K562 (cell line): Measurements from ENCODE around the gene UNC80. TPM values are rescaled to one million over a fixed set of nuclear protein-coding genes. Genes with fewer than 3 reads are reported as not detected.

Experiments
- ATAC-seq: fragments of 200-7000 bp; cut with Tn5 transposase; 3 replicates; pipeline ENCODE4 v1.9.1; 2020; ENCODE audit warnings: moderate library complexity
- BruUV-seq: library from RNA; stranded (reverse); fragments of 400-500 nt; replicated peaks from 2 replicates; lab custom pipeline; 2021; lab: Mats Ljungman, UMichigan
- CTCF ChIA-PET: fragments of 300-600 bp; formaldehyde crosslinking; extraction: SDS; loops from one replicate; lab custom pipeline; 2021; ENCODE audit warnings: low intra/inter-chr PET ratio; lab: Yijun Ruan, JAX
- POLR2A ChIA-PET: fragments of 300-600, 350-650 bp; sonication (Branson Sonifier 250); formaldehyde crosslinking; extraction: SDS; loops from one replicate; lab custom pipeline; 2021; ENCODE audit warnings: antibody characterized with exemption, inconsistent platforms; lab: Yijun Ruan, JAX
- DNase-seq, 4 experiments: peaks; one replicate each; pipeline versions ENCODE4 v3.0.0 to v3.0.0-alpha.2; 2011 to 2018; ENCODE audit warnings: low spot score in 3 of 4, mixed read lengths in 3 of 4; ENCODE audit errors: extremely low read depth in 1 of 4
- FAIRE-seq: peaks from 2 replicates; lab custom pipeline; 2011; peaks lifted over from hg19 to GRCh38; lab: Jason Lieb, UNC
- H2AFZ ChIP-seq: 2 replicates; pipeline ENCODE4 v1.6.0; 2011; ENCODE audit warnings: low read depth, low read length, control low read depth, inconsistent platforms
- H3K27ac ChIP-seq: fragments of 200-600 bp; 3 replicates; pipeline ENCODE4 v1.8.0; 2011; ENCODE audit warnings: low read depth, mild to moderate bottlenecking, control low read depth, inconsistent platforms, low read length, moderate library complexity, mixed read lengths; ENCODE audit errors: extremely low read depth
- H3K27me3 ChIP-seq, 2 experiments: fragments of 300-600 bp in 1 of 2; 2 replicates in 1 of 2; 3 replicates in 1 of 2; pipeline versions ENCODE4 v1.6.0 to v1.8.0; 2011; ENCODE audit warnings: inconsistent platforms in 2 of 2, low read length in 2 of 2, mild to moderate bottlenecking in 1 of 2, mixed read lengths in 1 of 2, moderate library complexity in 1 of 2; ENCODE audit not compliant: control insufficient read depth in 2 of 2, insufficient read depth in 2 of 2
- H3K36me3 ChIP-seq: fragments of 300-600 bp; 3 replicates; pipeline ENCODE4 v1.8.0; 2011; ENCODE audit warnings: mild to moderate bottlenecking, low read length, inconsistent platforms; ENCODE audit not compliant: control insufficient read depth, insufficient read depth
- H3K4me1 ChIP-seq, 2 experiments: fragments of 200-600 bp in 1 of 2; replicated peaks in 1 of 2; 2 replicates in 1 of 2; 3 replicates in 1 of 2; pipeline versions ENCODE4 v1.5.1 to v1.8.0; 2011; ENCODE audit warnings: inconsistent platforms in 2 of 2, low read length in 2 of 2, mild to moderate bottlenecking in 1 of 2, mixed read lengths in 1 of 2, moderate library complexity in 1 of 2; ENCODE audit not compliant: control insufficient read depth in 2 of 2, insufficient read depth in 2 of 2
- H3K4me2 ChIP-seq: 2 replicates; pipeline ENCODE4 v1.6.1; 2011; ENCODE audit warnings: low read length, control low read depth, inconsistent platforms, mixed read lengths; ENCODE audit not compliant: insufficient read depth
- H3K4me3 ChIP-seq: fragments of 200-600 bp; sonication (generic), shearing (Covaris generic); 2 replicates; pipeline ENCODE4 v1.5.1; 2016; ENCODE audit warnings: control low read depth, inconsistent platforms
- H3K79me2 ChIP-seq: fragments of 200-600 bp; 3 replicates; pipeline ENCODE4 v1.8.0; 2011; ENCODE audit warnings: low read length, inconsistent platforms; ENCODE audit not compliant: control insufficient read depth, insufficient read depth
- H3K9ac ChIP-seq, 2 experiments: 2 replicates each; pipeline versions ENCODE4 v1.6.0 to v1.6.1; 2011; ENCODE audit warnings: low read depth in 2 of 2, low read length in 2 of 2, control low read depth in 1 of 2, inconsistent platforms in 1 of 2, mild to moderate bottlenecking in 1 of 2, mixed read lengths in 1 of 2; ENCODE audit not compliant: insufficient read depth in 1 of 2
- H3K9me1 ChIP-seq: one replicate; pipeline ENCODE4 v1.6.0; 2011; ENCODE audit warnings: inconsistent platforms, mild to moderate bottlenecking, low read length, moderate library complexity; ENCODE audit not compliant: control insufficient read depth, insufficient read depth
- H3K9me3 ChIP-seq: replicated peaks from 2 replicates; pipeline ENCODE4 v1.5.1; 2011; ENCODE audit warnings: low read depth, low read length, inconsistent platforms; ENCODE audit not compliant: control insufficient read depth, insufficient read depth
- H4K20me1 ChIP-seq: replicated peaks from 2 replicates; pipeline ENCODE4 v1.6.1; 2011; ENCODE audit warnings: low read length, inconsistent platforms, mixed read lengths; ENCODE audit not compliant: control insufficient read depth, insufficient read depth
- CBX5 ChIP-seq: IDR thresholded peaks from 2 replicates; pipeline ENCODE4 v1.6.1; 2014; ENCODE audit warnings: low read depth, borderline replicate concordance
- FOXA3 ChIP-seq, 2 experiments: fragments of 450-650 bp in 1 of 2; sonication (generic) in 1 of 2; formaldehyde crosslinking; IDR thresholded peaks in 1 of 2; conservative IDR thresholded peaks in 1 of 2; 2 replicates each; pipeline versions ENCODE4 v1.4.0 to v1.8.0; 2020 to 2022; ENCODE audit warnings: mild to moderate bottlenecking in 2 of 2, missing genetic modification reagents in 1 of 2
- GTF2E2 ChIP-seq: fragments of 200-800 bp; sonication (Bioruptor generic); IDR thresholded peaks from 2 replicates; pipeline ENCODE4 v1.6.1; 2016; ENCODE audit warnings: missing genetic modification characterization, missing compliant biosample characterization
- HMGN3 ChIP-seq: IDR thresholded peaks from 2 replicates; pipeline ENCODE4 v1.6.1; 2011; ENCODE audit warnings: borderline replicate concordance, low read depth, mild to moderate bottlenecking, mixed read lengths, low read length; ENCODE audit not compliant: insufficient read length; ENCODE audit errors: extremely low read depth
- TARDBP ChIP-seq: fragments of 450-650 bp; IDR thresholded peaks from 2 replicates; pipeline ENCODE4 v1.6.1; 2016
- ZNF551 ChIP-seq: fragments of 250-450 bp; sonication (Bioruptor Pico); IDR thresholded peaks from 2 replicates; pipeline ENCODE4 v1.5.0; 2021; ENCODE audit warnings: mild to moderate bottlenecking, moderate library complexity
- ZNF766 ChIP-seq: fragments of 200-800 bp; sonication (Bioruptor generic); conservative IDR thresholded peaks from 2 replicates; pipeline ENCODE4 v1.6.1; 2016; ENCODE audit warnings: missing genetic modification characterization, missing compliant biosample characterization
- WGBS: fragments of 100-300 bp; shearing (Covaris generic); methylation state at CpG from one replicate; pipeline ENCODE4 v1.1.6; 2016; ENCODE audit warnings: low coverage, mixed read lengths; ENCODE audit not compliant: insufficient coverage; ENCODE audit errors: missing lambda C conversion rate; 5-methylcytosine and 5-hydroxymethylcytosine counted together
- in situ Hi-C: fragments of 300-500 bp; cut with MboI; formaldehyde crosslinking; loops from 4 replicates; pipeline ENCODE4 v1.15.0; 2018; ENCODE audit warnings: inconsistent platforms, mixed read lengths
- intact Hi-C: fragments of 100-400 bp; cut with micrococcal nuclease; formaldehyde crosslinking; loops from 2 replicates; pipeline ENCODE4 v1.14.2; 2022
- polyA plus RNA-seq, 8 experiments: library from polyadenylated mRNA; depleted of rRNA in 4 of 8; stranded (reverse) in 5 of 8; unstranded in 3 of 8; fragments of >200 nt; fragmentation: Nextera tagmentation in 2 of 8; fragmentation: Illumina TruSeq in 1 of 8; extraction: Ambion mirVana in 2 of 8; extraction: Trizol in 1 of 8; gene quantifications; 2 replicates each; pipeline versions ENCODE4 v1.2.1 to v1.2.3, GENCODE V29; 2011 to 2014; ENCODE audit warnings: inconsistent platforms in 1 of 8, missing spikeins in 1 of 8
- total RNA-seq, 7 experiments: library from RNA; depleted of rRNA in 6 of 7; stranded (reverse); fragments of >200 nt in 6 of 7; fragmentation: Illumina TruSeq in 2 of 7; extraction: Trizol in 2 of 7; gene quantifications; 2 replicates each; pipeline versions ENCODE4 v1.2.1 to v1.2.3, GENCODE V29; 2011 to 2021; ENCODE audit warnings: low replicate concordance in 1 of 7
- TF ChIP-seq, protein P1 (sequence below): fragments of 250-450 bp; sonication (Bioruptor Pico); IDR thresholded peaks from 2 replicates; pipeline ENCODE4 v1.8.0; 2021; ENCODE audit warnings: mild to moderate bottlenecking, moderate library complexity
- TF ChIP-seq, protein P2 (sequence below): fragments of 250-450 bp; sonication (Bioruptor Pico); IDR thresholded peaks from 2 replicates; pipeline ENCODE4 v1.5.0; 2021; ENCODE audit warnings: mild to moderate bottlenecking, borderline replicate concordance
- TF ChIP-seq, protein P3 (sequence below): sonication (generic); formaldehyde crosslinking; IDR thresholded peaks from 2 replicates; pipeline ENCODE4 v1.5.0; 2020; ENCODE audit warnings: missing genetic modification reagents

The UNC80 gene
- total and polyA plus RNA-seq, 9 of the 15 experiments (the other 6 are each of a cell fraction or from before 2014, with no cell fraction given): under 0.01 to 0.04 (median 0.01) TPM; not detected in 5

DNA sequence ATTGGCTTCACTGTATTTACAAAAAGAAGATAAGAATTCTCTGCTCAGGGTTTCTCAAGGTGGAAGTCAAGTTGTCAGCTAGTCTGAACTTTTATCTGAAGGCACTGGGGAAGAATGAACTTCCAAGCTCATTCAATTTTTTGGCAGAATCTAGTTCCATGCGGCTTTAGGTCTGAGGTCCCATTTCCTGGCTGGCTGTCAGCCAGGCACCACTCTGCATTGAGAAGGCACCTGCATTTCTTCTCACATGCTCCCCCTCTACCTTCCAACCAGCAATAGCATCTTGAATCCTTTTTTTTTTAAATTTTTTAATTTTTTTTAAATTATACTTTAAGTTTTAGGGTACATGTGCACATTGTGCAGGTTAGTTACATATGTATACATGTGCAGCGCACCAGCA is 184.6 kb downstream of the UNC80 start:
- ChIA-PET CTCF (no interaction called here), POLR2A (no interaction called here)
- Histone ChIP-seq H3K36me3 (no peaks in the 10 kb centered on the region), H3K9me3 (no peaks in the 10 kb centered on the region), H3K9me1 (no peaks in the 10 kb centered on the region), H3K4me3 (no peak overlapping the region), H3K79me2 (no peaks in the 10 kb centered on the region), H3K27ac (no peak overlapping the region), H2AFZ (no peak overlapping the region), H4K20me1 (no peaks in the 10 kb centered on the region), H3K4me2 (no peak overlapping the region), H3K27me3 (no peaks in the 10 kb centered on the region)
- DNase-seq (no peak), FAIRE-seq (no peak)
- no TSS peak for BruUV-seq
- in situ Hi-C loops: no loop called here
- TF ChIP-seq, protein P1, sequence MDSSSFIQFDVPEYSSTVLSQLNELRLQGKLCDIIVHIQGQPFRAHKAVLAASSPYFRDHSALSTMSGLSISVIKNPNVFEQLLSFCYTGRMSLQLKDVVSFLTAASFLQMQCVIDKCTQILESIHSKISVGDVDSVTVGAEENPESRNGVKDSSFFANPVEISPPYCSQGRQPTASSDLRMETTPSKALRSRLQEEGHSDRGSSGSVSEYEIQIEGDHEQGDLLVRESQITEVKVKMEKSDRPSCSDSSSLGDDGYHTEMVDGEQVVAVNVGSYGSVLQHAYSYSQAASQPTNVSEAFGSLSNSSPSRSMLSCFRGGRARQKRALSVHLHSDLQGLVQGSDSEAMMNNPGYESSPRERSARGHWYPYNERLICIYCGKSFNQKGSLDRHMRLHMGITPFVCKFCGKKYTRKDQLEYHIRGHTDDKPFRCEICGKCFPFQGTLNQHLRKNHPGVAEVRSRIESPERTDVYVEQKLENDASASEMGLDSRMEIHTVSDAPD (CRISPR knock-in tag): no peak
- TF ChIP-seq HMGN3 (no peak), TARDBP (no peak), FOXA3 (CRISPR knock-in tag; conservative IDR thresholded peaks at IDR 0.05 in 1 of 2, IDR thresholded peaks at IDR 0.05 in 1 of 2) (no peak), CBX5 (no peak), GTF2E2 (tag) (no peak), ZNF766 (CRISPR knock-in tag) (no peak), ZNF551 (CRISPR knock-in tag) (no peak)
- TF ChIP-seq, protein P2, sequence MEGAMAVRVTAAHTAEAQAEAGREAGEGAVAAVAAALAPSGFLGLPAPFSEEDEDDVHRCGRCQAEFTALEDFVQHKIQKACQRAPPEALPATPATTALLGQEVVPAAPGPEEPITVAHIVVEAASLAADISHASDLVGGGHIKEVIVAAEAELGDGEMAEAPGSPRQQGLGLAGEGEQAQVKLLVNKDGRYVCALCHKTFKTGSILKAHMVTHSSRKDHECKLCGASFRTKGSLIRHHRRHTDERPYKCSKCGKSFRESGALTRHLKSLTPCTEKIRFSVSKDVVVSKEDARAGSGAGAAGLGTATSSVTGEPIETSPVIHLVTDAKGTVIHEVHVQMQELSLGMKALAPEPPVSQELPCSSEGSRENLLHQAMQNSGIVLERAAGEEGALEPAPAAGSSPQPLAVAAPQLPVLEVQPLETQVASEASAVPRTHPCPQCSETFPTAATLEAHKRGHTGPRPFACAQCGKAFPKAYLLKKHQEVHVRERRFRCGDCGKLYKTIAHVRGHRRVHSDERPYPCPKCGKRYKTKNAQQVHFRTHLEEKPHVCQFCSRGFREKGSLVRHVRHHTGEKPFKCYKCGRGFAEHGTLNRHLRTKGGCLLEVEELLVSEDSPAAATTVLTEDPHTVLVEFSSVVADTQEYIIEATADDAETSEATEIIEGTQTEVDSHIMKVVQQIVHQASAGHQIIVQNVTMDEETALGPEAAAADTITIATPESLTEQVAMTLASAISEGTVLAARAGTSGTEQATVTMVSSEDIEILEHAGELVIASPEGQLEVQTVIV (CRISPR knock-in tag): no peak
- TF ChIP-seq, protein P3, sequence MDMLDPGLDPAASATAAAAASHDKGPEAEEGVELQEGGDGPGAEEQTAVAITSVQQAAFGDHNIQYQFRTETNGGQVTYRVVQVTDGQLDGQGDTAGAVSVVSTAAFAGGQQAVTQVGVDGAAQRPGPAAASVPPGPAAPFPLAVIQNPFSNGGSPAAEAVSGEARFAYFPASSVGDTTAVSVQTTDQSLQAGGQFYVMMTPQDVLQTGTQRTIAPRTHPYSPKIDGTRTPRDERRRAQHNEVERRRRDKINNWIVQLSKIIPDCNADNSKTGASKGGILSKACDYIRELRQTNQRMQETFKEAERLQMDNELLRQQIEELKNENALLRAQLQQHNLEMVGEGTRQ (CRISPR knock-in tag): no peak
- TF ChIP-seq, all 486 proteins: peak for 0
- Histone ChIP-seq H3K4me1 (no peaks in the 10 kb centered on the region), H3K9ac (no peak overlapping the region)
- no peak for ATAC-seq
- WGBS: 0% methylated on average over 2 of the region's 2 CpGs
- intact Hi-C loops: no loop called here
